ENCODE measurements around the gene PTPN14. TPM values are rescaled to one million over a fixed set of nuclear protein-coding genes. Genes with fewer than 3 reads are reported as not detected.

PTPN14 gene
- total and polyA plus RNA-seq, 2 experiments from 2014 or later: 18.7 to 70.2 TPM

- H3K79me2 ChIP-seq (replicated peaks; ENCODE audit: insufficient read depth): no peaks in the 10 kb centered on the region
- TF ChIP-seq ZNF114 (CRISPR knock-in tag; IDR thresholded peaks at IDR 0.05) (no peak), CTCF (conservative IDR thresholded peaks at IDR 0.05; ENCODE audit: low read depth in 2 of 2) (peak in 1 of 2 experiments; percentile 47; a peak in 3 of 4 replicates)
- no peak for DNase-seq (ENCODE audit: low spot score)
- no peaks in the 10 kb centered on the region for H3K36me3 ChIP-seq (ENCODE audit: insufficient read depth)
- no peaks in the 10 kb centered on the region for H4K20me1 ChIP-seq (replicated peaks; ENCODE audit: insufficient read depth)
- H2AFZ ChIP-seq: no peak overlapping the region
- no peaks in the 10 kb centered on the region for H3F3A ChIP-seq (replicated peaks; ENCODE audit: low read depth)
- no peak overlapping the region for H3K27ac ChIP-seq (ENCODE audit: low read depth)
- H3K27me3 ChIP-seq (ENCODE audit: insufficient read depth): peaks cover 37% of the 10 kb centered on the region
- peaks cover 25% of the 10 kb centered on the region for H3K4me1 ChIP-seq (ENCODE audit: insufficient read depth)
- H3K9me3 Mint-ChIP-seq: no peaks in the 10 kb centered on the region
- H3K36me3 Mint-ChIP-seq (ENCODE audit: low read depth): peaks cover 3% of the 10 kb centered on the region; the same call in 1 of the 3 replicates
- H3K4me1 Mint-ChIP-seq: peaks cover 44% of the 10 kb centered on the region
- ATAC-seq: no peak
- H3K4me3 Mint-ChIP-seq: no peak overlapping the region
- H3K4me3 ChIP-seq: no peak overlapping the region
- H3K27ac Mint-ChIP-seq: no peak overlapping the region
- H3K4me2 ChIP-seq: no peak overlapping the region
- no peaks in the 10 kb centered on the region for H3K9me2 ChIP-seq (ENCODE audit: insufficient read depth)
- peaks cover 48% of the 10 kb centered on the region for H3K27me3 Mint-ChIP-seq (ENCODE audit: insufficient read depth, low read depth, poor library complexity)
Measured at GRCh38 chr1:214319938-214320337, 231.5 kb downstream of the PTPN14 start.

GRCh38 chr1:214318956-214319736 is 232.3 kb downstream of the PTPN14 start:
- peaks cover 54% of the 10 kb centered on the region for H3K27me3 Mint-ChIP-seq (ENCODE audit: insufficient read depth, low read depth, poor library complexity)
- Histone ChIP-seq H2AFZ (no peak overlapping the region), H3K79me2 (replicated peaks; ENCODE audit: insufficient read depth) (no peaks in the 10 kb centered on the region), H4K20me1 (replicated peaks; ENCODE audit: insufficient read depth) (no peaks in the 10 kb centered on the region), H3K4me2 (no peak overlapping the region), H3K36me3 (ENCODE audit: insufficient read depth) (no peaks in the 10 kb centered on the region), H3F3A (replicated peaks; ENCODE audit: low read depth) (no peaks in the 10 kb centered on the region), H3K4me3 (no peak overlapping the region), H3K9me2 (ENCODE audit: insufficient read depth) (no peaks in the 10 kb centered on the region), H3K4me1 (ENCODE audit: insufficient read depth) (peaks cover 25% of the 10 kb centered on the region), H3K27me3 (ENCODE audit: insufficient read depth) (peaks cover 45% of the 10 kb centered on the region), H3K27ac (ENCODE audit: low read depth) (no peak overlapping the region)
- H3K9me3 Mint-ChIP-seq: no peaks in the 10 kb centered on the region
- no peak overlapping the region for H3K27ac Mint-ChIP-seq
- H3K4me3 Mint-ChIP-seq: peak overlapping the region; percentile 56; the same call in 1 of the 3 replicates
- no peak for ATAC-seq
- peaks cover 44% of the 10 kb centered on the region for H3K4me1 Mint-ChIP-seq
- DNase-seq (ENCODE audit: low spot score): peak; percentile 42
- H3K36me3 Mint-ChIP-seq (ENCODE audit: low read depth): peaks cover 3% of the 10 kb centered on the region; the same call in 1 of the 3 replicates
- TF ChIP-seq ZNF462 (CRISPR knock-in tag; IDR thresholded peaks at IDR 0.05): no peak
- TF ChIP-seq CTCF (conservative IDR thresholded peaks at IDR 0.05; ENCODE audit: low read depth in 2 of 2): 0 out of 4 replicates have a peak, but pooled peaks of 1 of the 2 experiments have one; percentile 1

Measured in GM23338 (cell line).